ENCODE measurements around the gene TRANK1. TPM values are rescaled to one million over a fixed set of nuclear protein-coding genes. Genes with fewer than 3 reads are reported as not detected.

Gene TRANK1
- total and polyA plus RNA-seq, 2 of the 4 experiments (the other 2 are of a cell fraction), result 7.9 to 12.7 TPM

GRCh38 chr3:36862076-36862755 lies 82.6 kb downstream of the TRANK1 start:
- CTCF ChIA-PET, result interaction anchor here (0.6 kb wide), 1 partner anchor 12 kb away, joined by 5 read pairs; no protein-coding TSS in a partner anchor
- no peak overlapping the region for H4K8ac ChIP-seq (ENCODE audit: low read depth in 2 of 2, low read length in 2 of 2)

More at GRCh38 chr3:36862076-36862755, 82.6 kb downstream of the TRANK1 start:
- POLR2A ChIA-PET (ENCODE audit: unreplicated experiment), result no interaction called here
- H3K4me1 ChIP-seq (ENCODE audit: control insufficient read depth, insufficient read depth, low read length), result no peaks in the 10 kb centered on the region
- no TSS peak for BruUV-seq (replicated peaks)
- DNase-seq (no peak), ATAC-seq (ENCODE audit: low read depth) (no peak)
- no peak overlapping the region for H3K27ac ChIP-seq (ENCODE audit: insufficient read depth, low read length)
- no peak overlapping the region for H3K14ac ChIP-seq (replicated peaks; ENCODE audit: low read depth, low read length)
- H3K4me2 ChIP-seq (ENCODE audit: low read depth, low read length), result no peak overlapping the region
- TF ChIP-seq RCOR1 (IDR thresholded peaks at IDR 0.05; ENCODE audit: insufficient replicate concordance, low read length) (no peak), MAZ (IDR thresholded peaks at IDR 0.05; ENCODE audit: borderline replicate concordance, low read depth, low read length) (no peak), CEBPB (IDR thresholded peaks at IDR 0.05; ENCODE audit: low read depth, low read length) (no peak), SMC3 (IDR thresholded peaks at IDR 0.05; ENCODE audit: low read depth, low read length) (no peak), MXI1 (IDR thresholded peaks at IDR 0.05; ENCODE audit: borderline replicate concordance, low read depth, low read length) (no peak), POLR2A (IDR thresholded peaks at IDR 0.05; ENCODE audit: low read depth, low read length) (no peak), MAFK (IDR thresholded peaks at IDR 0.05; ENCODE audit: low read depth, low read length) (no peak), NFE2L2 (IDR thresholded peaks at IDR 0.05; ENCODE audit: low read depth, low read length) (no peak), FOS (IDR thresholded peaks at IDR 0.05; ENCODE audit: low read depth, low read length) (no peak), CHD1 (IDR thresholded peaks at IDR 0.05; ENCODE audit: low read depth, low read length) (no peak)
- TF ChIP-seq, protein P1, sequence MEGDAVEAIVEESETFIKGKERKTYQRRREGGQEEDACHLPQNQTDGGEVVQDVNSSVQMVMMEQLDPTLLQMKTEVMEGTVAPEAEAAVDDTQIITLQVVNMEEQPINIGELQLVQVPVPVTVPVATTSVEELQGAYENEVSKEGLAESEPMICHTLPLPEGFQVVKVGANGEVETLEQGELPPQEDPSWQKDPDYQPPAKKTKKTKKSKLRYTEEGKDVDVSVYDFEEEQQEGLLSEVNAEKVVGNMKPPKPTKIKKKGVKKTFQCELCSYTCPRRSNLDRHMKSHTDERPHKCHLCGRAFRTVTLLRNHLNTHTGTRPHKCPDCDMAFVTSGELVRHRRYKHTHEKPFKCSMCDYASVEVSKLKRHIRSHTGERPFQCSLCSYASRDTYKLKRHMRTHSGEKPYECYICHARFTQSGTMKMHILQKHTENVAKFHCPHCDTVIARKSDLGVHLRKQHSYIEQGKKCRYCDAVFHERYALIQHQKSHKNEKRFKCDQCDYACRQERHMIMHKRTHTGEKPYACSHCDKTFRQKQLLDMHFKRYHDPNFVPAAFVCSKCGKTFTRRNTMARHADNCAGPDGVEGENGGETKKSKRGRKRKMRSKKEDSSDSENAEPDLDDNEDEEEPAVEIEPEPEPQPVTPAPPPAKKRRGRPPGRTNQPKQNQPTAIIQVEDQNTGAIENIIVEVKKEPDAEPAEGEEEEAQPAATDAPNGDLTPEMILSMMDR (conservative IDR thresholded peaks at IDR 0.05; ENCODE audit: low read depth, low read length), result no peak
- no peak overlapping the region for H3K9ac ChIP-seq (ENCODE audit: low read depth, low read length)
- H3K4me3 ChIP-seq (ENCODE audit: insufficient read depth, low read depth, low read length), result no peak overlapping the region
- no peak overlapping the region for H2AK5ac ChIP-seq (ENCODE audit: low read depth, low read length)
- H2BK20ac ChIP-seq (ENCODE audit: low read depth, low read length), result no peak overlapping the region
- no peak overlapping the region for H3K56ac ChIP-seq (ENCODE audit: extremely low read depth, insufficient read depth, low read length)
- H3K23ac ChIP-seq (ENCODE audit: low read depth, low read length), result no peak overlapping the region
- dilution Hi-C loops (cut with HindIII; ENCODE audit: low sequenced_read_pairs, unreplicated experiment) (no loop called here), in situ Hi-C loops (cut with MboI; ENCODE audit: low sequenced_read_pairs) (no loop called here), intact Hi-C loops (cut with micrococcal nuclease) (no loop called here)
- WGBS, 2 experiments (ENCODE audit: extremely low coverage in 2 of 2, insufficient read length in 1 of 2), result no CpG with 5 or more reads among the region's 5 CpGs
- no peaks in the 10 kb centered on the region for H3K79me1 ChIP-seq (ENCODE audit: low read depth in 1 of 2, low read length in 2 of 2)
- no peak overlapping the region for H3K18ac ChIP-seq (ENCODE audit: low read depth, low read length)
- no peak overlapping the region for H2AFZ ChIP-seq (replicated peaks; ENCODE audit: low read length, poor library complexity)
- H3K4ac ChIP-seq (ENCODE audit: low read depth, low read length), result no peak overlapping the region
- no peak overlapping the region for H2AK9ac ChIP-seq (replicated peaks; ENCODE audit: low read depth, low read length, poor library complexity)
- no peak overlapping the region for H2BK120ac ChIP-seq (ENCODE audit: low read depth, low read length)
- H3K9me1 ChIP-seq (ENCODE audit: insufficient read depth, low read length), result no peaks in the 10 kb centered on the region; the same call in 1 of the 2 replicates
- H4K5ac ChIP-seq (ENCODE audit: low read depth, low read length), result no peak overlapping the region
- peaks cover 14% of the 10 kb centered on the region for H3K36me3 ChIP-seq (ENCODE audit: control insufficient read depth, insufficient read depth, low read length)
- H4K91ac ChIP-seq (ENCODE audit: insufficient read depth, low read depth, low read length), result no peak overlapping the region
- H3K9me3 ChIP-seq (ENCODE audit: control insufficient read depth, insufficient read depth, low read length), result no peaks in the 10 kb centered on the region
- H4K20me1 ChIP-seq (ENCODE audit: insufficient read depth, low read length), result no peaks in the 10 kb centered on the region
- H2BK15ac ChIP-seq (ENCODE audit: low read depth, low read length), result no peak overlapping the region
- H3K27me3 ChIP-seq (ENCODE audit: control insufficient read depth, insufficient read depth, low read length), result no peaks in the 10 kb centered on the region
- no peak overlapping the region for H2BK5ac ChIP-seq (ENCODE audit: low read depth, low read length, poor library complexity, severe bottlenecking)

Measured in IMR-90 (cell line).